ENCODE measurements around the gene ARHGAP44. TPM values are rescaled to one million over a fixed set of nuclear protein-coding genes. Genes with fewer than 3 reads are reported as not detected.
"Not testable (repeated sequence)": the region's sequence is repeated elsewhere in the genome, so short reads cannot be mapped to it uniquely, and the experiment has no call there.

Gene ARHGAP44
- total and polyA plus RNA-seq, 2 experiments from 2014 or later = 4.6 to 5.4 TPM

DNA sequence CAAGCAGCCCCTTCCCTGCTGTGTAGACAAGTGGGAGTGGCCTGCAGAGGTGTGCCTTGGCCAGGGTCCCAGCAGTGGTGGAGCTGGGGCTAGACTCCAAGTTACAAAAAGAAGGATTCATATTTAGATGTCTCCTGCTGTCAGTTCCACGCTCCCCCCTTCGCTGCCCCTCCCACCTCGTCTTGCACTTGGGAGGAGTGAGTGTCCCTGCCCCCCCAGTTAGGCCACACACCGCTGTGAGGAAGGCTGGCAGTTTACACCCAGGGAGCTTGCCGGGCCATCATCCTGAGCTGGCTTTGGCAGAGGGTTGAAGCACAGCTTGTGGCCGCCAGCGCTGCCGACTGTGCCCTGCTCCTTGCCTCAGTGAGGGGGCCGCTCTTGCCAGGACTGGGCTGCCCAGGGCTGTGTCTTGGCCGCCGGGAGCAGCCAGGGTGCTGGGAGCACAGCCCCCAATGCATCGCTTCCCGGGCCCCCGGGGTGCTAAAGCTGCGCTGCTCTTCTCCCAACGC is 184.3 kb downstream of the ARHGAP44 start:
- Histone ChIP-seq H3K4me1 (ENCODE audit: insufficient read depth) (peaks cover 10% of the 10 kb centered on the region), H3K9me2 (replicated peaks; ENCODE audit: insufficient read depth) (no peaks in the 10 kb centered on the region), H3K79me2 (no peaks in the 10 kb centered on the region), H3K36me3 (replicated peaks; ENCODE audit: insufficient read depth, low read depth) (no peaks in the 10 kb centered on the region), H4K20me1 (ENCODE audit: insufficient read depth, poor library complexity, severe bottlenecking) (no peaks in the 10 kb centered on the region), H3K4me2 (peak overlapping the region; percentile 89), H2AFZ (peak overlapping the region; percentile 33), H3K27ac (no peak overlapping the region), H3K4me3 (peak overlapping the region; percentile 29), H3K9me3 (ENCODE audit: low read depth) (no peaks in the 10 kb centered on the region), H3K27me3 (no peaks in the 10 kb centered on the region)
- no peak for TF ChIP-seq EZH2 (IDR thresholded peaks at IDR 0.05; ENCODE audit: borderline replicate concordance)
- TF ChIP-seq EZH2phosphoT487 (IDR thresholded peaks at IDR 0.05; ENCODE audit: low read depth, severe bottlenecking, unreplicated experiment) = no peak
- TF ChIP-seq, protein P1, sequence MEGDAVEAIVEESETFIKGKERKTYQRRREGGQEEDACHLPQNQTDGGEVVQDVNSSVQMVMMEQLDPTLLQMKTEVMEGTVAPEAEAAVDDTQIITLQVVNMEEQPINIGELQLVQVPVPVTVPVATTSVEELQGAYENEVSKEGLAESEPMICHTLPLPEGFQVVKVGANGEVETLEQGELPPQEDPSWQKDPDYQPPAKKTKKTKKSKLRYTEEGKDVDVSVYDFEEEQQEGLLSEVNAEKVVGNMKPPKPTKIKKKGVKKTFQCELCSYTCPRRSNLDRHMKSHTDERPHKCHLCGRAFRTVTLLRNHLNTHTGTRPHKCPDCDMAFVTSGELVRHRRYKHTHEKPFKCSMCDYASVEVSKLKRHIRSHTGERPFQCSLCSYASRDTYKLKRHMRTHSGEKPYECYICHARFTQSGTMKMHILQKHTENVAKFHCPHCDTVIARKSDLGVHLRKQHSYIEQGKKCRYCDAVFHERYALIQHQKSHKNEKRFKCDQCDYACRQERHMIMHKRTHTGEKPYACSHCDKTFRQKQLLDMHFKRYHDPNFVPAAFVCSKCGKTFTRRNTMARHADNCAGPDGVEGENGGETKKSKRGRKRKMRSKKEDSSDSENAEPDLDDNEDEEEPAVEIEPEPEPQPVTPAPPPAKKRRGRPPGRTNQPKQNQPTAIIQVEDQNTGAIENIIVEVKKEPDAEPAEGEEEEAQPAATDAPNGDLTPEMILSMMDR (IDR thresholded peaks at IDR 0.05; ENCODE audit: poor library complexity) = no peak
- peak; percentile 17 for DNase-seq (ENCODE audit: low spot score)
- 9% methylated on average over 16 of the region's 16 CpGs for WGBS (ENCODE audit: low lambda C conversion rate, missing lambda C conversion rate)

DNA sequence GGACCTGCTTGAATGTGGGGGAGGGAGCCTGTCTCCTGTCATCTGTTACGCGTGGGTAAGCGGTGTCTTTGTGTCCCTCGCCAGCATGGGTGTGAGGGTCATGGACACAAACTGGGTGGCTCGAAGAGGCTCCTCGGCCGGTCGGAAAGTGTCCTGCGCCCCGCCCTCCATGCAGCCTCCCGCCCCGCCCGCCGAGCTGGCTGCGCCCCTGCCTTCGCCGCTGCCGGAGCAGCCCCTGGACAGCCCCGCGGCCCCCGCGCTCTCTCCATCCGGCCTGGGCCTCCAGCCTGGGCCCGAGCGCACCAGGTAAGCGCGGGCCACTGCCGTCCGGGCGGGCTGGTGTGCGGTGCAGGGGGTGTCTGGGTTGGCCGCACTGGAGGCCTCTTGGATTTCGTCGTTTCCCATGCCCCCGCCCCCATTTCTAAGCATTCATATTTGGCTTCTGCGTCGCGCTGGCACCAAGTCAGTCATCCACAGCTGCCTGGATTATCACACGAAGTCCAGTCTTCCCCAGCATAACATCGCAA is 184.8 kb downstream of the ARHGAP44 start:
- Histone ChIP-seq H3K36me3 (replicated peaks; ENCODE audit: insufficient read depth, low read depth) (no peaks in the 10 kb centered on the region), H3K27me3 (no peaks in the 10 kb centered on the region), H3K9me3 (ENCODE audit: low read depth) (no peaks in the 10 kb centered on the region), H4K20me1 (ENCODE audit: insufficient read depth, poor library complexity, severe bottlenecking) (no peaks in the 10 kb centered on the region), H3K4me3 (peak overlapping the region; percentile 29), H3K9me2 (replicated peaks; ENCODE audit: insufficient read depth) (no peaks in the 10 kb centered on the region), H3K79me2 (no peaks in the 10 kb centered on the region), H3K4me1 (ENCODE audit: insufficient read depth) (peaks cover 10% of the 10 kb centered on the region), H3K4me2 (peak overlapping the region; percentile 89), H3K27ac (no peak overlapping the region), H2AFZ (peak overlapping the region; percentile 33)
- 12% methylated on average over 31 of the region's 40 CpGs for WGBS (ENCODE audit: low lambda C conversion rate, missing lambda C conversion rate)
- DNase-seq (ENCODE audit: low spot score) = peak; percentile 13
- TF ChIP-seq EZH2phosphoT487 (IDR thresholded peaks at IDR 0.05; ENCODE audit: low read depth, severe bottlenecking, unreplicated experiment) (no peak), EZH2 (IDR thresholded peaks at IDR 0.05; ENCODE audit: borderline replicate concordance) (no peak)
- TF ChIP-seq, protein P1 (IDR thresholded peaks at IDR 0.05; ENCODE audit: poor library complexity) = no peak

DNA sequence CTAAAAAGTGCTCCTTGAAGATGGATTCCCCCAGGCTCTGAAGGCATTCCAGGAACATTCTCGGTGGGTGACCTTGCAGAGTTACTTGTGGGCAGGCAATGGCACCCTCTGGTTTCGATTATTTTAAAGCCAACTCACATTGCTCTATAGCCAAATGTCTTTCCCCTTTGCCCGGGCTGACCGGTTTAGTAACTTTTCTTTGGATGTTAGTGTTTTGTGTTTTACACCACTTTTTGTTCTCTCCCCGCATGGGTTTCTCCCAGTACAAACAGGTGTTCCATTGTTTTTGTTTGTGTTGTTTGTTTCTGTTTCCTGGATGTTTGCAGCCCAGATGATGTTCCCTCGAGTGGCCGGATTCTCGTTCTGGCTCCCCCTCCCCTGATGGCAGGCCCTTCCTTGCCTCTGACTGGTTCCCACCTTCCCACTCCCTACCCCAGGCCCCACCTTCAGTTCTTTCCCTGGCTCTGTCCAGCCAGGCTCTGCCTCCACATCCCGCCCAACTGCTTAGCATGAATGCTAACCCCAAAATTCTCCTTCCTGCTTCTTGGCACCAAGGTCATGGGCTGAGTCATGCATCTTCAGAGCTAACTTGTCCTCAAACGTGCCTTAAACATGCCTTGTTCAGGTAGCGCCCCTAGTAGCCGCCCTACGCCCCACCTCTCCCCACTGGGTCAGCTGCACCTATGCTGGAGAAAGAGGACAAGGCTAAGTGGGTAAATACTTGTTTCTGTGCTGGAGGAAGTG is 187.9 kb downstream of the ARHGAP44 start:
- no peak for DNase-seq (ENCODE audit: low spot score)
- Histone ChIP-seq H3K4me2 (no peak overlapping the region), H4K20me1 (ENCODE audit: insufficient read depth, poor library complexity, severe bottlenecking) (no peaks in the 10 kb centered on the region), H3K79me2 (no peaks in the 10 kb centered on the region), H2AFZ (no peak overlapping the region), H3K9me3 (ENCODE audit: low read depth) (no peaks in the 10 kb centered on the region), H3K27me3 (no peaks in the 10 kb centered on the region), H3K4me3 (no peak overlapping the region), H3K36me3 (replicated peaks; ENCODE audit: insufficient read depth, low read depth) (no peaks in the 10 kb centered on the region), H3K4me1 (ENCODE audit: insufficient read depth) (peaks cover 10% of the 10 kb centered on the region), H3K27ac (no peak overlapping the region), H3K9me2 (replicated peaks; ENCODE audit: insufficient read depth) (no peaks in the 10 kb centered on the region)
- TF ChIP-seq EZH2 (IDR thresholded peaks at IDR 0.05; ENCODE audit: borderline replicate concordance) (no peak), EZH2phosphoT487 (IDR thresholded peaks at IDR 0.05; ENCODE audit: low read depth, severe bottlenecking, unreplicated experiment) (no peak)
- TF ChIP-seq, protein P1 (IDR thresholded peaks at IDR 0.05; ENCODE audit: poor library complexity) = no peak
- WGBS (ENCODE audit: low lambda C conversion rate, missing lambda C conversion rate) = 72% methylated on average over 13 of the region's 13 CpGs

DNA sequence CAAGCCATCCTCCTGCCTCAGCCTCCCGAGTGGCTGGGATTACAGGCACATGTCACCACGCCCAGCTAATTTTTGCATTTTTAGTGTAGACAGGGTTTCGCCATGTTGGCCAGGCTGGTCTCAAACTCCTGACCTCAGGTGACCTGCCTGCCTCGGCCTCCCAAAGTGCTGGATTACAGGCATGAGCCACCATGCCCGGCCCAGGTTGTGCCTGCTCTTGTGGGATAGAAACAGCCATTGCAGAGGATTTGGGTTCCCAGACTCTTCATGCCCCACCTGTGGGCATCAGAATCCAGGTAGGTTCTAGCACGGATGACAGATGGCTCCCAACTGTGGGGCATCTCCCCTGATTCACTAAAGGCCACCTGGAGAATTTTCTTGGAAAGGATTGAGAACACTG is 189.5 kb downstream of the ARHGAP44 start:
- H3K27me3 ChIP-seq; H3K79me2 ChIP-seq; H3K9me3 ChIP-seq (ENCODE audit: low read depth); H3K4me3 ChIP-seq; H3K9me2 ChIP-seq (replicated peaks; ENCODE audit: insufficient read depth); H3K27ac ChIP-seq; H2AFZ ChIP-seq; H3K4me1 ChIP-seq (ENCODE audit: insufficient read depth); H3K4me2 ChIP-seq; H3K36me3 ChIP-seq (replicated peaks; ENCODE audit: insufficient read depth, low read depth); DNase-seq (ENCODE audit: low spot score); H4K20me1 ChIP-seq (ENCODE audit: insufficient read depth, poor library complexity, severe bottlenecking): not testable (repeated sequence)
- 95% methylated on average over 6 of the region's 6 CpGs for WGBS (ENCODE audit: low lambda C conversion rate, missing lambda C conversion rate)
